HG02870 (cell line): ENCODE data around the gene MUS81.
A peak's percentile ranks its signal among the peaks of the same experiment; 100 is the strongest.
"Not testable (repeated sequence)": the region's sequence is repeated elsewhere in the genome, so short reads cannot be mapped to it uniquely, and the experiment has no call there.

Source experiments
- ATAC-seq: cut with Tn5 transposase; IDR thresholded peaks from one replicate; pipeline ENCODE4 v1.9.1; 2021; ENCODE audit warnings: mild to moderate bottlenecking, moderate library complexity; ENCODE audit not compliant: unreplicated experiment

Gene MUS81

DNA sequence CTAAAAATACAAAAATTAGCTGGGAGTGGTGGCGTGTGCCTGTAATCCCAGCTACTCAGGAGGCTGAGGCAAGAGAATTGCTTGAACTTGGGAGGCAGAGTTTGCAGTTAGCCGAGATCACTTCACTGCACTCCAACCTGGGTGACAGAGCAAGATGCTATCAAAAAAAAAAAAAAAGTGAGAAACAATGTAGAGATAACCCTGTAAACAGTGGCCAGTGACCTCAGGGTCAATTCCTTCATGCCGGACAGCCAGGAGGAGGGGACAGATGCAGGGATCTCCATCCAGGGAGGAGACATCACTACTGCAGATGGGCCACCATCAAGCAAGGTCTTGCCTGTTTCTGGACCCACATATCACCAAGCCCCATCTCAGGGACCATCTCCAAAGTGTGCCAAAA, 12.5 kb upstream of the MUS81 start:
- no peak for ATAC-seq

DNA sequence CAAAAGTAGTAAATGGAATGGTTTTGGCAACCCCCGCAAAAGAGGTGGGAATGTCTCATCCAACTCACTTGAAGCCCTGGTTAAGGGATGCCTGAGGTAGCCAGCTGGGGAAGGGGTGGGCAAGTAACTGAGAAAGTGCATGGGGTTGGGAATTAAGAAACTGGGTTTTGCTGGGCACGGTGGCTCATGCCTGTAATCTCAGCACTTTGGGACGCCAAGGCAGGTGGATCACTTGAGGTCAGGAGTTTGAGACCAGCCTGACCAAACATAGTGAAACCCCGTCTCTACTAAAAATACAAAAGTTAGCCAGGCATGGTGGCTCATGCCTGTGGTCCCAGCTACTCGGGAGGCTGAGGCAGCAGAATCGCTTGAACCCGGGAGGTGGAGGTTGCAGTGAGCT, 11.5 kb upstream of the MUS81 start:
- not testable (repeated sequence) for ATAC-seq

DNA sequence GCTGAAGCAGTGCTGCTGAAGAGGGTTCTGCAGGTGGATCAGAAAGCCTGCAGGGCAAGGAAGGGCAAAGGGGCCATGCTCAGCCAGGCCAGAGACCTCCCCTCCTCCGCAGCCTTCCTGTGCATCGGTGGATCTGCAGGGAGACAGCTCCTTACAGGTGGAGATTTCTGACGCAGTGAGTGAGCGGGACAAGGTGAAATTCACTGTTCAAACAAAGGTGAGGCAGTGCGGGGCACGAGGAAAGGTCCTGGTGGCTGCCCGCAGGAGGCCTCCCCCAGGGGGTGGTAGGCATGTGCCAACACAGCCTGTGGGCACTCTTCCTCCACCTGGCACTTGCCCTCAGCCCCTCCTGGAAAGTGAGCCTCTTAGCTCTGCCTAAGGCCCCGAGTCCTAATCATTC, 10.9 kb upstream of the MUS81 start:
- ATAC-seq, result no peak

DNA sequence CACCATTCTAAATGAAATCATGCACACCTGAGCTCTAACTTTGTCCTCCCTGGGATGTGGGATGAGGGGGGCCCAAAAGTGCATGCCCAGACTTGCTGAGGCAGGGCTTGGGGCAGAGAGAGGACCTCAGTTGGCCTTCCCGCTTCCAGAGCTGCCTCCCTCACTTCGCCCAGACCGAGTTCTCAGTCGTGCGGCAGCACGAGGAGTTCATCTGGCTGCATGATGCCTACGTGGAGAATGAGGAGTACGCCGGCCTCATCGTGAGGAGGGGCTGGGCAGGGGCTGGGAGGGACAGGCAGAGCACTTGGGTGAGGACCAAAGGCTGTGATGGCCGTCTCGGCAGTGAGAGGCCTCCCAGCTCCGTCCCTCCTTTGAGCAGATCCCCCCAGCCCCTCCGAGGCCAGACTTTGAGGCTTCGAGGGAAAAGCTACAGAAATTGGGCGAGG, 10.4 kb upstream of the MUS81 start:
- ATAC-seq, result no peak

DNA sequence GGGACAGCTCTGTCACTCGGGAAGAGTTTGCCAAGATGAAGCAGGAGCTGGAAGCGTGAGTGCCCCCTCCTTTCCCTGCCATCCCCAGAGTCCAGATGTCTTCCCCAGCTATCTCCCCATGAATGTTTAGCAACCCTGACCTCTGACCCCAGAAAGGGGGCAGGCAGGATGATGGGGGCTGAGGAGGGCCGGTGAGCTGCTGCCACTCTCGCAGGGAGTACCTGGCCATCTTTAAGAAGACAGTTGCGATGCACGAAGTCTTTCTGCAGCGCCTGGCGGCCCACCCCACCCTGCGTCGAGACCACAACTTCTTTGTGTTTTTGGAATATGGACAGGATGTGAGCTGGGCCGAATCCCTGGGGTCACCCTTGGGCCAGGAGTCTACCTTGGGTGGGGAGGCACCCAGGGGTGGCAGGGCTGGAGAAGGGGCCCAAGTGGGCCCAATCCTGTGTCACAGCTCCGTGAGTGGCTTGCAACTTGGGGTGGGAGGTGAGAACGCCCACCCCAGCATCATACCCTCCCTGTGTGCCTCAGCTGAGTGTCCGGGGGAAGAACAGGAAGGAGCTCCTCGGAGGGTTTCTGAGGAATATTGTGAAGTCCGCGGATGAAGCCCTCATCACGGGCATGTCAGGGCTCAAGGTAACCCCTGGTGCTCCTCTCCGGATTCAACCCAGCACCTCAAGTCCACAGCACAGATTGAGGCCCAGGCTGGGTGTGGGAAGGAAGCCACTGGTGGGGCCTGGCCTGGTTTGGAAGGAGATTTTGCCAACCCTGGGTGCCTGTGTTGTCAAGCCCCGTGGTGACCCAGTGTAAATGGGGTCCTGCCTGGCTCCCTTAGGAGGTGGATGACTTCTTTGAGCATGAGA, 9.8 kb upstream of the MUS81 start:
- no peak for ATAC-seq

DNA sequence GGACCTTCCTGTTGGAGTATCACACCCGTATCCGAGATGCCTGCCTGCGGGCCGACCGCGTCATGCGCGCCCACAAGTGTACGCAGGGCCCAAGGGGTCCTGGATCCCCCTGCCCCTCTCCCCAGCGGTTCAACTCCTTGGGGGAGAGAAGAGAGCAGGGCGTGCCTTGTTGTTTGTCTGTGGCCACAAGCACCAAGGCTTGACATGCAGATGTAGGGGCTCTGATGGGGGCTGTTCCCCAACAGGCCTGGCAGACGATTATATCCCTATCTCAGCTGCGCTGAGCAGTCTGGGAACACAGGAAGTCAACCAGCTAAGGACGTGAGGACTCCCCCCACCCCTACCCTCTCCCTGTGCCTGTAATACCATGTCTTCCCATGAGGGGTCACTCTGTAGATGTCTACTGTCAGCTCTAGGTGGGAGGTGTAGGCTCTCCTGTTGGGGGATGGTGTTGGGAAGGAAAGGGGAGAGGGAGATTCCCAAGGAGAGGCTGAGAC, 9.1 kb upstream of the MUS81 start:
- ATAC-seq, result no peak

DNA sequence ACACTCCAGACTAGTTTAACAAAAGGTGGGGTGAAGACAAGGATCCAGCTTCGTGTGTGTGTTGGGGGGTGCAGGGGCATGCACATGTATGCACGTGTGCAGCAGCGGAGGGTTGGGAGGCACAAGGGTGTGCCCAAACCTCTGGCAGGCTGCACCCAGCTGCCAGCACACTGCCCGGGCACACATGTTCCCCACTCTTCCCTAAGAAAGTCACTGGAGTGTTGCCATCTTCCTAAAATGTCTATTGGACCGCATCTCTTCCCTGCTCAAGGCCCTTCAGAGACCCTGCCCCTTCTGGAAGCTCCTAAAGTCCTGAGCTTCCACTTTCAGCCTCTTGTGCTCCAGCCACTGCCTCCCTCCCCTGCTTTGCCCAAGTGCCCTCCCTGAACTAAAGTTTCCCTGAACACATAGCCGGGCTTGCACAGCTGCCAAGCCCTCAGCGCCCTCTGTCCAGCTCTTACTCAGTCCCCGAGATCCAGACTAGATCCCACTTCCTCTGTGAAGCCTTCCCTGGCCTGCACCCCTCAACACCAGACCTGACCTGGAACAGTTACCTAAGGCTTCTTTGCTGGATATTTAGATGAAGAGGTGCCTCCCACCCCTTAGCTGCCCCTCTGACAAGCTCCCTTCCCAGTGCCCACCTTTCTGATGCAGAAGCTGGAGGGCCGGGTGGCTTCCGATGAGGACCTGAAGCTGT, 8.3 kb upstream of the MUS81 start:
- ATAC-seq, result no peak

DNA sequence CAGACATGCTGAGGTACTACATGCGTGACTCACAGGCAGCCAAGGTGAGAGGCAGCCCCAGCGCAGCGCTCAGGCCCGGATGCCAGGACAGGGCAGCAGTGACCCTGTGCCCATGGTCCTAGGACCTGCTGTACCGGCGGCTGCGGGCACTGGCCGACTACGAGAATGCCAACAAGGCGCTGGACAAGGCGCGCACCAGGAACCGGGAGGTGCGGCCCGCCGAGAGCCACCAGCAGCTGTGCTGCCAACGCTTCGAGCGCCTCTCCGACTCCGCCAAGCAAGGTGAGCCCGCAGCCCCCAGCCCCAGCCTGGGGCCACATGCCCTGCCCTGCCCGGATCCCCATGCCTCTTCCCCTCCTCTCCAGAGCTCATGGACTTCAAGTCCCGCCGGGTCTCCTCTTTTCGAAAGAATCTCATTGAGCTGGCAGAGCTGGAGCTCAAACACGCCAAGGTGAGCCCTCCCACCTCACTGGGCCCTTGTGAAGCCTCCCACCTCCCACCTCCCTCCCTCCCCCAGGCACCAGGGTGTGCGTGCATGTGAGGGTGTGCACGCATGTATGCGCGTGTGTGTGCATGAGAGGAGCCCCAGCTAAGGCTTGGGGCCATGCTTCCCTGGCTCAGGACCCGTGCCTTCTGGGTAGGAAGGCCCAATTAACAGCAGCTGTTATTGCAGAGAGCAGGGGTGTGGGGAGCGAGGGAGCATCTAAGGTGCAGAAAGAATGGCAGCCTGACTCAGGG, 7.6 kb upstream of the MUS81 start:
- no peak for ATAC-seq

DNA sequence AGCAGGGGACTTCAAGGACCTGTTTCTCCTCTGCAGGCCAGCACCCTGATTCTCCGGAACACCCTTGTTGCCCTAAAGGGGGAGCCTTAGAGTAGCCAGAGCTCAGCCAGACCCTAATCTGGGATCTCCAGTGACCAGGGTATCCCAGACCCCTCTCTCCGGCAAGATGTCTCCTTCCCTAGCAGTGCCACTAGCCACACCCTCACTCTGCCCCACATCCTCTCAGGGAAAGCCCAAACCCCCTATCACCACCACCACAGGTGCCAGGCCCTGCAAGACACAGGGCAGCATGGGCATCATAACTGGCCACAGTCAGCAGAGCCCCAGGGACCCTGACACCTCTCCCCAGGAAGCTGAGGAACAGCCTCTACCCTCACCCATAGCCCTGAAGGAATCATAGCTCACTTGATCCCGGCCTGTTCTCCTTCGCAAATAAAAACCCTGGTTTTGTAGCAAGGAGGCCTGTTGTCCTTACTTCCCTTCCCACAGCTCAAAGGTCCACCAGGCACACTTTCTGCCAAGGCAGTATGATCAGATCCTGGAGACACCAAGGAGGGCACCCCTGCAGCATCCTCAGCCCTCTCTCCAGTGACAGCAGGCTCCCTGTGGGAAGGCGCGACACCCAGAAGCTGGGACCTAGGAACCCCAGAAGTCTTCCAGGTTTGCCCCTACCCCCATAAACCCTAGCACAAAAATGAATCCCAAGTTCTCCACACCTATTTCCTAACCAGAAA, 6.8 kb upstream of the MUS81 start:
- ATAC-seq, result no peak

DNA sequence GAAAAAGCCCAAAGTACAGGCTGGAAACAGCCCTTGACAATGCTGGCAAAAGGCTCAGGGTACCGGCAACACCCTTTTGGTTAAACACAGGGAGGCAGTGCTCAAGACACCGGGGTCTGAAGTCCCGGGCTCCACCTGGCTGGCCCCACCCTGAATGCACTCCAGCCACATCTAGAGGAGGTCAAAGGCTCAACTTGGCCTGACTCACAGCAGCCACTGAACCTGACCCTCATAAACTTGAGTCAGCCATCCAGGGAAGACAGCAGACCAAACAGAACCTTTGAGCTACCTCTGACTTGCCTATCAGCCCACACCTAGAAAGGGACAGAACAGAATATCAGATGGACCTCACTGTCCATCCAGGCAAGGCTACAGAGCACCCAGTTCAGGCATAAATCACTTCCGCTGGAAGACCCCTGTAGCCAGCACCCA, 6.1 kb upstream of the MUS81 start:
- ATAC-seq, result no peak

DNA sequence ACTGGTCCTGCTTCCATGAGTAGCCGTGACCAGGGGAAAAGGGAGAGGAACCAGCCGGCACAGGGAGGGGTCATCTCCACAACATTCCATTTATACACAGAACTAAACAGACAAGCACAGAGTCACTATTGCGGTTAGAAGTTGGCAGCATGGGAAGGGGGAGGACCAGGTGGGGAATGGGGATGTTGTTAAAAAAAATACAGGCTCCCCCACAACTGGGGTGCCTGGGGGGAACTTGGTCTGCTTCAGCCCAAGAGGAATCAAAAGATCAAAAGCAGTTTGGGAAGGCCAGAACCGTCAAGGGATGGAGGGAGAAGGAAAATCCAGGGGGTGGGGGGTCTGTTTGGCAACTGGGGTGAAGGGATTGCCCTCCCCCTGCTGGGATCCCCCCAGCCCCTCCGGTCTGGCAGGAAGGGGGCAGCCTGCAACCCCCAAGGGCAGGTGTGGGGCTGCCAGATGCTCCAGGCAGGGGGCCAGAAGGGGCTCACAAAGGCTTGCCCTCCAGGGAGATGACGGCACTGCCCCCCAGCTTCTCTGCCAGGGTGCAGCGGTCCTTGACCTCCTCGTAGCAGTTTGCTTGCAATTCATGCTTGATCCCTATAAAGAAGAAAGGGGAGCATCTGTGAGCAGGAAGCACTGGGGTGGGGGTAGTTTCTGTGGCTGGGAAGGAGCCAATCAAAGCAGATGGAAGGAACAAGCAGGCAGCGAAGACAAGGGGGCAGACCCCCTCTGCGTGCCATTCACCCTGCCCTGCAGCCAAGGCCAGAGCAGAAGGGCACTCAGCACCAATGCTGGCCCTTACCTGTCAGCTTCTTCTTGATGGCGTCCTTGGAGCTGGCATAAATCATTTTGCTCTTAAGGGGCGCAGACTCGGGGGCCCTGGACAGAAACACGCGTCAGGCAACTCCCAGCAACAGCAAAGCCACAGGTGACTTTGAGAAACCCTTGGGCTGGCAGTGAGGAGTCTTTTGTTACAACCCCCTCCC, 5.1 kb upstream of the MUS81 start:
- ATAC-seq, result no peak

DNA sequence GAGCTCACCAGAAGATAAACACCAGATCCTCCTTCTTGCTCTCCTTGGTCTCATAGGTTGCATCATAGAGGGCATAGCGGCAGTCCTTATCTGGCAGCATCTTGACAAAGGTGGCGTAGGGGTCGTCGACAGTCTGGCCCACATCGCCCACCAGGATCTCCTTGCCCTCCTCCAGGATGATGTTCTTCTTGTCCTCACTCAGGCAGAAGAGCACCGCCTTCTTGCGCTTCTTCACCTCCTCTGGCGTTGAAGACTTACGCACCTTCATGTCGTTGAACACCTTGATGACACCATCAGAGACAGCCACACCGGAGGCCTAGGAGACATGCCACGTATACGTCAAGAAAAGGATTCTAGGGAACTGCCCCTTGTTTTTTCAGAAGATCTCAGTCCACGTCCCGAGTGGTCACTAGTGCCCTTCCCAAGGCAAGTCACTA, 4.3 kb upstream of the MUS81 start:
- ATAC-seq, result no peak

DNA sequence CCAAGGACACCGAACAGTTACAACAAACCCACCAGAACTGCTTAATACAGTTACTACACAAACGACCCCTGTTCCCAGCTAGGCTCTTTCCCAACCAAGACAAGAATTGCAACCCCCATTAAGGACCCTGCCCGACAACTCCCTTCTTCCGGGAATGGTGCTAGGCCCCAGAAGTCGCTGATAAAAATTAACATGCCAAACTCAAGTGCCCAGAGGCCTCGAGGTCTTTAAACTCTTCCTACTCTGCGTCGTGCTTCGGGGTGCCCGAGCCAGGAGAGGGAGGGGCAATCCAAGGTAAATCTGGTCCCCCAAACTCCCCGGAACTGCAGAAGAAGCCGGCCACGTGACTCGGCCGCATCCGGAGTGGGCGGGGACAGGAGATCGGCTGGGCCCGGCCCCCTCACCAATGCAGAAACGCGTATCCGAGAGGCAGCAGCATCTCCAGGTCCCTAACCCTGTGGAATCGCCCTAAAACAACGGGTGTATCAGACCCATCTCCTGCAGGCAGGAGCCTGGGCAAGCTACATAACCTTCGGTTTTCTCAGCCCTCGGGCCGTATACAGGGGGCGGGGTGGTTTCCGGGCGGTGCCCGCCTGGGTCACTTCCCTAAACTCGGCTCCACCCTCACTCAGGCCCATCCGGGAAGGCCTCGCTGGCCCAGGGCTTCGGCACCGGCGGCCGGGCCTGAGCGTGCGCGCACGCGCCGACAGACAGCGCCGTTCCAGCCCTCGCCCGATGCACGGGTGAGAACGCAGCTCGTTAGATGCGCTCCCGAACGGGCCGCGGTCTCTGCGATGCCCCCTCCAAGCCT, 3.3 kb upstream of the MUS81 start:
- ATAC-seq, result peak; percentile 24

DNA sequence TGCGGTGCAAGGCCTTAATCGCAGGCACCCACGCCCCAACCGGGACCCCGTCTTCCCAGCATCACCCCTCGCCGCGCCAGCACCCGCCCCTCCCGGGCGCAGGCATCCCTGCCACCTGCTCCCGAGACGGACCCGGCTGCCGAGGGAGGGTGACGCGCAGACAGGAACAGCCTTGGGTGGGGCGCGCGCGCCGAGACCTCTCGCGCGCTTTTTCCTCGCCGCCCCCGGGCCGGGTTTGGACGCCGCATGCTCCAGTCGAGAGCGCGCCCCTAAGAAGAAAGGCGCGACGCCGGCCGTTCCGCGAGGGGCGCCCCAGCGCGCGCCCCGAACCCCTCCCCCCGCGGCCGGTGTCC, 2.8 kb upstream of the MUS81 start:
- no peak for ATAC-seq

DNA sequence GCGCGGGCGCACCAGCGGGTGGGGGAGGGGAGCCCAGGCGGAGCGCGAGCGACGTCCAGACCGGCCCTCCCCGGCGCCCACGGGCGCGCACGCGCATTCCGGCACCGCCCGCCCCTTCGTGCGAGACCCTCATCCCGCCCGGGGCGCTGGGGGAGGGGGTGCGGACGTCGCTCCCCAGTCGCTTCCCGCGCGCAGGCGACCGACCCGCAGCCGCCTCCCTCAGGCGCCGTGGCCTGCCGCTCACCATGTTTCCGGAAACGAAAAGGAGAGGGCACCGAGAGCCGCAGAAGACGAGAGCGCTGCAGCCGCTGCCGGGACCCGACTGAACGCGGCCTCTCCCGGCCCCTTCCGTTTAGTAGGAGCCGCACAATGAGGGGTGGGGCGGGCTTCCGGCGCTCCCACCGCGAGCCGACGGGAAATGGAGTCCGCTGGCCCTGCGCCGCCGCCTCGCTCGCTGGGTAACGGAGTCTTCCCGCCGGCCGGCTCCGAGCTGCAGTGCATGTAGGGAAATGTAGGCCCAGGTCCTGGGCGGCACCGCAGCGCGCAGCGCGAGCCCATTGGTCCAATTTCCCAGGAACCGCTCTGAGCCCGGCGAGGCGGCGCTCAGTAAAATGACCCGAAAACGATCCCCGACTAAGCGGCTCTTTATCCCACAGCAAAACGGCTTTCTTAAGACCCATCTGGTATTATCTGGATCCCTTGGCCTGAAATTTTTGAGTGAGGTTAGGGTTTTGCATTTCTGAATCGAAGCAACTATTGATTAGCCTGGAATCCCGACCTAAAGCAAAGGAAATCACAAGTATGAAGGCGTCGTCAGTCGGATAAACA, 2.2 kb upstream of the MUS81 start, which contains the start of gene CFL1:
CFL1 (minus strand) TSS at position 328 of the 828 bp plus-strand sequence; CDS start at position 247, 81 bp downstream.
- peak; percentile 44 for ATAC-seq

DNA sequence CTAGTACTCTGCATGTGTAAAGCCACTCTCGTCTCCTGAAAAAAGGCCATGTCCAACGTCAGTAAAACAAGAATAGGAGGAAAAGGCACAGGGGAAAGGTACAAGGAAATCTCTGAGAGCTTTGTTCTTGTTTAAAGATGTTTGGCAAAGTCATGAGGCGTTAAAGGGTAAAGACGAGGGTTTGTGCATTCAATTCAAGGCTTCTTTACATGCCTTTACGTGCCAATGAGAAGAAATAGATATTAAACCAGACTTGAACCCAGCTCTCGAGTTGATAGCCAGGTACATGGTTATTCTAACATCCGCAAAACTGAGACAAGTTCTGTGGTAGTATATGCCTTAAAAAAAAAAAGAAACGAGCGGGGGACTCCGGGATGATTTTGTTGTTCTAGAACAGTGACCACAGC, 1.5 kb upstream of the MUS81 start:
- no peak for ATAC-seq

DNA sequence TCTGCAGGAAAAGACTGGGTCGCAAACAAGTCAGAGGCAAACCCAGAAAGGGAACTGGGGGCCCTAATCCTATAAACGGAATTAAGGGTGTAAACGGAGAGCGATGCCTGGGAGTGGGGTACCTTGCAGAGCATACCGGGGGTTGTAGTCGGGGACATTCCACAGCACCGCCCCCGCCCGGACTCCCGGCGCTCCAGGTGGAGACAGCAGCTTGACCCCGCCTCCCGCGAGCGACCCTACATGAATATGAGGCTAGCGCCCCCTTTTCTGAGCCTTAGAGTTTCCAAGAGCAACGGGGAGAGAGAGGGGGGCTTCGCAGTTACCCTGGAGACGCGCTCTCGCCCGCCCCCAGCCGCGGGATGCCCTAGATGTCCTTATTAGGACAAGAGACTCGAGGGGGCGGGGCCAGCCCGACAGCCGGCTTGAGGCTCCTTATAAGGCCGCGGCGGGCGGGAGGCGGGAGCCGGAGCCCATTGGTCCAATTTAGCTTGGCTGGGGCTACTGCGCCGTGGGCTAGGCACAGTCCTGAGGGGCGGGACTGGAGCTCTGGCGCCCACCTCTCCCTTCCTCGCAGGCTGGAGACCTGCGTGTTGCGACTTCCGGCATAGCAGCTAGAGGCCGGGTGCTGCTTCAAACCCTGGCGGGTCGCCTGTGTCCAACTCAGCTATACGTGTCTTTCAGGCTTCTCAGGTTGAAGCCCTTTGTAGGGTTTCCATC, 980 bp upstream of the MUS81 start:
- peak; percentile 56 for ATAC-seq
